Memory B cell (primary cell): ENCODE results near the gene PTDSS2.

ENCODE experiments used
- ATAC-seq: fragments of 150-1000 bp; cut with Tn5 transposase; 2 replicates; pipeline ENCODE4 v1.10.0; 2021; ENCODE audit warnings: low read depth, mild to moderate bottlenecking, moderate library complexity
- DNase-seq, 2 donors: peaks; one replicate each; pipeline ENCODE4 v3.0.0; 2022; ENCODE audit warnings: low spot score in 2 of 2
- H3K27ac Mint-ChIP-seq: one replicate; pipeline ENCODE4 v1.8.0; 2022; ENCODE audit warnings: mild to moderate bottlenecking, moderate library complexity, mixed read lengths
- H3K27me3 Mint-ChIP-seq: one replicate; pipeline ENCODE4 v1.8.0; 2022; ENCODE audit warnings: mixed read lengths
- H3K36me3 Mint-ChIP-seq: one replicate; pipeline ENCODE4 v1.8.0; 2022; ENCODE audit warnings: mild to moderate bottlenecking, mixed read lengths
- H3K4me1 Mint-ChIP-seq: one replicate; pipeline ENCODE4 v1.8.0; 2022; ENCODE audit warnings: mixed read lengths
- H3K4me3 Mint-ChIP-seq: one replicate; pipeline ENCODE4 v1.8.0; 2022; ENCODE audit warnings: mild to moderate bottlenecking, moderate library complexity, mixed read lengths
- H3K9me3 Mint-ChIP-seq: one replicate; pipeline ENCODE4 v1.8.0; 2022; ENCODE audit warnings: mixed read lengths

The PTDSS2 gene

GRCh38 chr11:499201-500076, 49.4 kb downstream of the PTDSS2 start:
- H3K4me1 Mint-ChIP-seq, result peaks cover 19% of the 10 kb centered on the region
- H3K27ac Mint-ChIP-seq, result no peak overlapping the region
- ATAC-seq, result no peak
- no peak for DNase-seq
- no peaks in the 10 kb centered on the region for H3K9me3 Mint-ChIP-seq
- no peaks in the 10 kb centered on the region for H3K27me3 Mint-ChIP-seq
- peaks cover 31% of the 10 kb centered on the region for H3K36me3 Mint-ChIP-seq
- no peak overlapping the region for H3K4me3 Mint-ChIP-seq

- peak overlapping the region; percentile 37 for H3K4me3 Mint-ChIP-seq
- peak overlapping the region; percentile 69 for H3K27ac Mint-ChIP-seq
- no peaks in the 10 kb centered on the region for H3K9me3 Mint-ChIP-seq
- DNase-seq, result no peak
- H3K36me3 Mint-ChIP-seq, result peaks cover 22% of the 10 kb centered on the region
- peaks cover 21% of the 10 kb centered on the region for H3K4me1 Mint-ChIP-seq
- H3K27me3 Mint-ChIP-seq, result no peaks in the 10 kb centered on the region
- ATAC-seq, result no peak
Observed at GRCh38 chr11:501001-501682, 51.1 kb downstream of the PTDSS2 start.

- Mint-ChIP-seq H3K4me1 (peaks cover 24% of the 10 kb centered on the region), H3K4me3 (no peak overlapping the region), H3K27ac (peak overlapping the region; percentile 100), H3K36me3 (peaks cover 22% of the 10 kb centered on the region), H3K9me3 (no peaks in the 10 kb centered on the region), H3K27me3 (no peaks in the 10 kb centered on the region)
- no peak for ATAC-seq
- no peak for DNase-seq
Observed at GRCh38 chr11:501683-502287, 51.7 kb downstream of the PTDSS2 start.

- Mint-ChIP-seq H3K4me3 (peak overlapping the region; percentile 59), H3K9me3 (no peaks in the 10 kb centered on the region), H3K27ac (peak overlapping the region; percentile 100), H3K27me3 (no peaks in the 10 kb centered on the region), H3K4me1 (peaks cover 18% of the 10 kb centered on the region), H3K36me3 (peaks cover 15% of the 10 kb centered on the region)
- no peak for DNase-seq
- no peak for ATAC-seq
Observed at GRCh38 chr11:502288-503178, 52.5 kb downstream of the PTDSS2 start.

- no peaks in the 10 kb centered on the region for H3K27me3 Mint-ChIP-seq
- peaks cover 17% of the 10 kb centered on the region for H3K4me1 Mint-ChIP-seq
- peak overlapping the region; percentile 90 for H3K4me3 Mint-ChIP-seq
- no peak for DNase-seq
- no peaks in the 10 kb centered on the region for H3K9me3 Mint-ChIP-seq
- peak overlapping the region; percentile 100 for H3K27ac Mint-ChIP-seq
- peaks cover 9% of the 10 kb centered on the region for H3K36me3 Mint-ChIP-seq
- ATAC-seq, result no peak
Observed at GRCh38 chr11:503179-503981, 53.3 kb downstream of the PTDSS2 start.

- ATAC-seq (no peak), DNase-seq (no peak)
- Mint-ChIP-seq H3K4me1 (peaks cover 17% of the 10 kb centered on the region), H3K27me3 (no peaks in the 10 kb centered on the region), H3K9me3 (no peaks in the 10 kb centered on the region), H3K4me3 (peak overlapping the region; percentile 90), H3K36me3 (peaks cover 9% of the 10 kb centered on the region), H3K27ac (peak overlapping the region; percentile 100)
Observed at GRCh38 chr11:504053-504993, 54.2 kb downstream of the PTDSS2 start.

- ATAC-seq, result no peak
- H3K27ac Mint-ChIP-seq, result peak overlapping the region; percentile 100
- no peak for DNase-seq
- H3K36me3 Mint-ChIP-seq, result peaks cover 12% of the 10 kb centered on the region
- H3K4me1 Mint-ChIP-seq, result peaks cover 17% of the 10 kb centered on the region
- no peaks in the 10 kb centered on the region for H3K9me3 Mint-ChIP-seq
- H3K27me3 Mint-ChIP-seq, result no peaks in the 10 kb centered on the region
- H3K4me3 Mint-ChIP-seq, result peak overlapping the region; percentile 90
Observed at GRCh38 chr11:504994-505344, 54.9 kb downstream of the PTDSS2 start.

- H3K27ac Mint-ChIP-seq, result peak overlapping the region; percentile 100
- peaks cover 11% of the 10 kb centered on the region for H3K4me1 Mint-ChIP-seq
- ATAC-seq (peak; percentile 72), DNase-seq (peak; percentile 96 to 97)
- H3K27me3 Mint-ChIP-seq, result no peaks in the 10 kb centered on the region
- peaks cover 4% of the 10 kb centered on the region for H3K36me3 Mint-ChIP-seq
- H3K9me3 Mint-ChIP-seq, result no peaks in the 10 kb centered on the region
- peak overlapping the region; percentile 94 for H3K4me3 Mint-ChIP-seq
Observed at GRCh38 chr11:506238-506994, 56.3 kb downstream of the PTDSS2 start.

- Mint-ChIP-seq H3K27me3 (no peaks in the 10 kb centered on the region), H3K4me3 (peak within 1 kb of the TSS; percentile 94)
- peak; percentile 98 to 99 for DNase-seq
Observed at GRCh38 chr11:506995-507726, 57.1 kb downstream of the PTDSS2 start, which contains the start of gene RNH1. TSS of gene RNH1 (minus strand) at chr11:507242. CDS start at chr11:502162, 5,080 bp downstream.

GRCh38 chr11:507727-508515, 57.8 kb downstream of the PTDSS2 start:
- H3K27ac Mint-ChIP-seq, result no peak overlapping the region
- DNase-seq (no peak), ATAC-seq (no peak)
- H3K4me1 Mint-ChIP-seq, result peaks cover 17% of the 10 kb centered on the region
- H3K4me3 Mint-ChIP-seq, result peak overlapping the region; percentile 94
- peaks cover 4% of the 10 kb centered on the region for H3K36me3 Mint-ChIP-seq
- no peaks in the 10 kb centered on the region for H3K27me3 Mint-ChIP-seq
- no peaks in the 10 kb centered on the region for H3K9me3 Mint-ChIP-seq

More at GRCh38 chr11:506995-507726, 57.1 kb downstream of the PTDSS2 start, which contains the start of gene RNH1:
- peaks cover 14% of the 10 kb centered on the region for H3K4me1 Mint-ChIP-seq
- no peaks in the 10 kb centered on the region for H3K9me3 Mint-ChIP-seq
- H3K27ac Mint-ChIP-seq, result peak within 1 kb of the TSS; percentile 100
- peak; percentile 63 for ATAC-seq
- H3K36me3 Mint-ChIP-seq, result peaks cover 4% of the 10 kb centered on the region
